ENCODE results near the gene PPTC7. TPM values are rescaled to one million over a fixed set of nuclear protein-coding genes. Genes with fewer than 3 reads are reported as not detected.

Gene PPTC7
- total RNA-seq, 2 experiments from 2014 or later: 43.1 to 44.5 TPM

DNA sequence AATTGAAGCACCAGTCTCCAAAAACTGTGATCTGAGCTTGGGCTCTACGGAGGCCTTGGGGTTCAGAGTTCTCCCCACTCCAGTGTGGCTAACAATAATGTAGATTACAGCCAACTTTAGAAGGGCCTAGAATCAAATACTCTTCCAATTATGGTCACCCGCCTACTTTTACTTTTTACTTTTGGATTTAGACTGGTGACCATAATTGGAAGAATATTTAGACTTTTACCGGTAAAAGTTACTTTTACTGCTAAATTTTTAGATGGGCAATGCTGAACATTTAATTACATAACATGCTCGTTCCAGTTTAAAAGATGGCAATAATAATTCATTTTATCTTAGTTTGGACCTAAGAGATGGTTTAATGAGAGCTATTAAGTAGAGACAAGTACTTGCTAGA, 39.2 kb downstream of the PPTC7 start:
- no peak overlapping the region for H3K4me3 Mint-ChIP-seq
- TF ChIP-seq, protein P1, sequence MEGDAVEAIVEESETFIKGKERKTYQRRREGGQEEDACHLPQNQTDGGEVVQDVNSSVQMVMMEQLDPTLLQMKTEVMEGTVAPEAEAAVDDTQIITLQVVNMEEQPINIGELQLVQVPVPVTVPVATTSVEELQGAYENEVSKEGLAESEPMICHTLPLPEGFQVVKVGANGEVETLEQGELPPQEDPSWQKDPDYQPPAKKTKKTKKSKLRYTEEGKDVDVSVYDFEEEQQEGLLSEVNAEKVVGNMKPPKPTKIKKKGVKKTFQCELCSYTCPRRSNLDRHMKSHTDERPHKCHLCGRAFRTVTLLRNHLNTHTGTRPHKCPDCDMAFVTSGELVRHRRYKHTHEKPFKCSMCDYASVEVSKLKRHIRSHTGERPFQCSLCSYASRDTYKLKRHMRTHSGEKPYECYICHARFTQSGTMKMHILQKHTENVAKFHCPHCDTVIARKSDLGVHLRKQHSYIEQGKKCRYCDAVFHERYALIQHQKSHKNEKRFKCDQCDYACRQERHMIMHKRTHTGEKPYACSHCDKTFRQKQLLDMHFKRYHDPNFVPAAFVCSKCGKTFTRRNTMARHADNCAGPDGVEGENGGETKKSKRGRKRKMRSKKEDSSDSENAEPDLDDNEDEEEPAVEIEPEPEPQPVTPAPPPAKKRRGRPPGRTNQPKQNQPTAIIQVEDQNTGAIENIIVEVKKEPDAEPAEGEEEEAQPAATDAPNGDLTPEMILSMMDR (IDR thresholded peaks at IDR 0.05): no peak
- DNase-seq (no peak), ATAC-seq (no peak)
- peaks cover 43% of the 10 kb centered on the region for H3K4me1 Mint-ChIP-seq (ENCODE audit: low read depth)
- intact Hi-C loops (cut with micrococcal nuclease): no loop called here
- H3K27ac Mint-ChIP-seq: no peak overlapping the region
- H3K9me3 Mint-ChIP-seq: no peaks in the 10 kb centered on the region
- peaks cover 41% of the 10 kb centered on the region for H3K36me3 Mint-ChIP-seq (ENCODE audit: low read depth)
- ChIA-PET POLR2A (interaction anchor here (1.0 to 1.4 kb wide), 5 partner anchors 12 to 73 kb away, joined by 3 to 6 read pairs (median 4); partner anchors contain the start of genes RAD9B and VPS29), CTCF (interaction anchor here (1.4 to 5.1 kb wide), 3 partner anchors 8 to 57 kb away, joined by 3 to 41 read pairs (median 5); no protein-coding TSS in a partner anchor)
- H3K27me3 Mint-ChIP-seq: no peaks in the 10 kb centered on the region

DNA sequence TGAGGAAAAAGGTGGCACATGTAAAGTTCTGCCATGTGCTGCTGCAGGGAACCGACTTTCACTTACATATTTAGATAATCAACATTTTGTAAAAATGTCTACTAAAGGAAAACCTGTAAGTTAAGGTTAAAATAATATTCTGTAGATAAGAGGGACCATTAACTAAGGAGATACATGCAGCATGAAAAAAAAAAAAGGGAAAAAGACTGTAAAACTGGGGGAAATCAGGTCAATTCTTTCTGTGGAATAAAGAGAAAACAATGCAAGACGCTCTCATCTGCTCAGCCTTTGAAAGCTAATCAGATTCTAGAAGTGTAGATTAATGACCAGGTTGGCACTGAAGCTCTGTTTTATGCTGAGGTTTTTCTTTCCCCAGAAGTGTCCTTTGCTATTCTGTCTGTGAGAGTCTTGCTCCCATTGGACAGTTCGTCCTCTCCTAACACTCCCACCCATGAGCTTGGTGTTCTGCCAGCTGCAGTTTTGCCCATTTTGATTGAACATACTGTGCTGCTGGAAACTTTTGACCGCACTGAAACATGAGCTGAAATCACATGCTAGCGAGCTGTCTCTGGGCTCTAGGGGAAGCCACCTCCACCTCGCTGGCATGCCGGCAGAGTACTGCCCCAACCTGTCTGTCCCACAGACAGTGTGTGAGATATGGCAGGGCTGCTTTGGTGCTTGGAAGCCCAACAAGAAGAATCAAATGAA, 39.7 kb downstream of the PPTC7 start:
- TF ChIP-seq, protein P1 (IDR thresholded peaks at IDR 0.05): no peak
- H3K27ac Mint-ChIP-seq: peak overlapping the region; percentile 67
- H3K27me3 Mint-ChIP-seq: no peaks in the 10 kb centered on the region
- H3K4me1 Mint-ChIP-seq (ENCODE audit: low read depth): peaks cover 42% of the 10 kb centered on the region
- ChIA-PET POLR2A (interaction anchor here (1.0 to 1.4 kb wide), 5 partner anchors 12 to 74 kb away, joined by 3 to 6 read pairs (median 4); partner anchors contain the start of genes RAD9B and VPS29), CTCF (interaction anchor here (1.4 to 5.1 kb wide), 3 partner anchors 9 to 57 kb away, joined by 3 to 41 read pairs (median 5); no protein-coding TSS in a partner anchor)
- intact Hi-C loops (cut with micrococcal nuclease): no loop called here
- ATAC-seq: peak; percentile 20
- no peak overlapping the region for H3K4me3 Mint-ChIP-seq
- no peak for DNase-seq
- peaks cover 45% of the 10 kb centered on the region for H3K36me3 Mint-ChIP-seq (ENCODE audit: low read depth)
- H3K9me3 Mint-ChIP-seq: no peaks in the 10 kb centered on the region

DNA sequence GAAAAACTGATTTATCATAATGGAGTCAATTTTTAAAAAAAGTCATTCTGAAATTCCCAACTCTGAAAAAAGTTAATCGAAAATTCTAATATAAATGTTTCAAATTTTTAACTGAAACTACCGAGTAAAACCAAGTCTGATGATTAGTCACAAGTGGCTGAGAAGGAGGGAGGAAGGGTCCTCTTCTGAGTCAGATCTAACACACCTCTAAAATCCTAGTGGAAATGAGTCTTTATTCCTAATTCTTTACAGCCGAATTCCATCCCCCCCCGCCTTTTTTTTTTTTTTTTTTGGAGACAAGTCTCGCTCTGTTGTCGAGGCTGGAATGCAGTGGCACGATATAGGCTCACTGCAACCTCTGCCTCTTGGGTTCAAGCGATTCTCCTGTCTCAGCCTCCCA, 43.1 kb downstream of the PPTC7 start:
- Mint-ChIP-seq H3K27me3 (no peaks in the 10 kb centered on the region), H3K9me3 (no peaks in the 10 kb centered on the region), H3K4me3 (no peak overlapping the region), H3K4me1 (ENCODE audit: low read depth) (peaks cover 32% of the 10 kb centered on the region), H3K27ac (peak overlapping the region; percentile 64), H3K36me3 (ENCODE audit: low read depth) (peaks cover 58% of the 10 kb centered on the region)
- CTCF ChIA-PET: interaction anchor here (1.0 to 13.1 kb wide), 3 partner anchors 12 to 61 kb away, joined by 3 to 142 read pairs (median 6); no protein-coding TSS in a partner anchor
- intact Hi-C loops (cut with micrococcal nuclease): no loop called here
- POLR2A ChIA-PET: interaction anchor here (1.2 to 1.6 kb wide), 3 partner anchors 7 to 11 kb away, joined by 4 to 6 read pairs (median 4); no protein-coding TSS in a partner anchor
- TF ChIP-seq, protein P1 (IDR thresholded peaks at IDR 0.05): no peak
- no peak for ATAC-seq
- DNase-seq: no peak

DNA sequence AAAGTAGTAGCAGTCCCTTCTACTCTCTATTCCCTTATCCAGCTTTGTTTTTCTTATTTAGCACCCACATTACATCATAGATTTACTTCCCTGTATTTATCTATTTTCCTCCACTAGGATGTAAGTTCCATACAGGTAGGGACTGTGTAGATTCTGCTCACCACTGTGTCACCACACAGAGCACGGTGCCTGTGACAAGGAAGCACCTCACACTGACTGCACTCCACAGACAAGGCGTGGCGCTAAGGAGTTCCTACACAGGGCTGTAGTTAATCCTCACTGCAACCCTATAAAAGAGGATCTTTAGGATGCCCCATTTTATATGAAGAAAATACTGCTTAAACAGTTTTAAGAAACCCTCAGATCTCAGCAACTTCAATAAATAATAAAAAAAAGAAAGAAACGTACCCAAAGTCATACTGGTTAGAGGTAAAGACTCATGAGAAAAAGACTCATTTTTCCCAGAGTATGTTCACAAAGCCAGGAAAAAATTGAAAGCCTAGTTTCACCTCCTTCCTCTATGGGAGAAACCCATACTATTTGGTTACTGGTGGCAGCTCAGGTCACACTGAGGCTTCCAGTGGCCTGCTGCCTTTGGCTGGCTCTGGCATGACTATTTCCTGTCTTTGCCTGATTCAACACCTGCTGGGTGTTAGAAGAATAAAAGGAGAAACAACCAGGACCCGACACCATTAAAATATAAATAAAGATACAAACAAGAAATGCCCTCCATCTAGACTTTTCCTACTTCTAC, 44.1 kb downstream of the PPTC7 start:
- H3K27me3 Mint-ChIP-seq: no peaks in the 10 kb centered on the region
- peak overlapping the region; percentile 63 for H3K27ac Mint-ChIP-seq
- peaks cover 62% of the 10 kb centered on the region for H3K36me3 Mint-ChIP-seq (ENCODE audit: low read depth)
- POLR2A ChIA-PET: interaction anchor here (1.2 to 1.3 kb wide), 3 partner anchors 8 to 41 kb away, joined by 3 to 6 read pairs (median 4); no protein-coding TSS in a partner anchor
- H3K4me1 Mint-ChIP-seq (ENCODE audit: low read depth): peaks cover 36% of the 10 kb centered on the region
- H3K4me3 Mint-ChIP-seq: no peak overlapping the region
- CTCF ChIA-PET: interaction anchor here (0.6 to 13.1 kb wide), 5 partner anchors 13 to 157 kb away, joined by 3 to 142 read pairs (median 3); no protein-coding TSS in a partner anchor
- ATAC-seq (no peak), DNase-seq (no peak)
- no peaks in the 10 kb centered on the region for H3K9me3 Mint-ChIP-seq
- TF ChIP-seq, protein P1 (IDR thresholded peaks at IDR 0.05): no peak
- intact Hi-C loops (cut with micrococcal nuclease): no loop called here

Measured in activated CD8-positive, alpha-beta T cell treated with anti-CD3 and anti-CD28 coated beads for 36 hours (primary cell).